Heart right ventricle (tissue), 16 donors: ENCODE data around the gene CCDC102B. TPM values are rescaled to one million over a fixed set of nuclear protein-coding genes. Genes with fewer than 3 reads are reported as not detected.

Source experiments
- ATAC-seq, 8 donors: fragments of 200-7000 bp; cut with Tn5 transposase; one replicate each; pipeline ENCODE4 v1.9.1; 2020; ENCODE audit warnings: mild to moderate bottlenecking in 8 of 8, moderate library complexity in 8 of 8, moderate number of reproducible peaks in 1 of 8
- DNase-seq, 2 donors: peaks; one replicate each; pipeline ENCODE4 v3.0.0-alpha.2; 2020
- H3K27ac ChIP-seq, 10 donors: fragments of 200-600 bp; sonication (generic) in 2 of 10; one replicate each; pipeline versions ENCODE4 v1.5.0 to v1.8.0; 2020 to 2022; ENCODE audit warnings: mild to moderate bottlenecking in 3 of 10
- H3K27me3 ChIP-seq, 7 donors: fragments of 200-600 bp; one replicate each; pipeline ENCODE4 v1.8.0; 2021 to 2022; ENCODE audit warnings: mild to moderate bottlenecking in 2 of 7
- H3K36me3 ChIP-seq, 9 donors: fragments of 200-600 bp; sonication (generic) in 1 of 9; one replicate each; pipeline versions ENCODE4 v1.5.0 to v1.8.0; 2020 to 2022; ENCODE audit warnings: mild to moderate bottlenecking in 2 of 9
- H3K4me1 ChIP-seq, 9 donors: fragments of 200-600 bp; sonication (generic) in 1 of 9; one replicate each; pipeline versions ENCODE4 v1.5.0 to v1.8.0; 2020 to 2022; ENCODE audit warnings: mild to moderate bottlenecking in 4 of 9
- H3K4me3 ChIP-seq, 10 donors: fragments of 200-600 bp; sonication (generic) in 2 of 10; one replicate each; pipeline versions ENCODE4 v1.5.0 to v1.8.0; 2020 to 2022; ENCODE audit warnings: mild to moderate bottlenecking in 7 of 10, moderate library complexity in 2 of 10
- H3K9me3 ChIP-seq, 11 donors: fragments of 200-600 bp in 10 of 11; sonication (generic) in 2 of 11; one replicate each; pipeline versions ENCODE4 v1.5.0 to v1.8.0; 2013 to 2022; ENCODE audit warnings: mild to moderate bottlenecking in 2 of 11, control low read depth in 1 of 11, moderate library complexity in 1 of 11
- CTCF ChIP-seq, 9 donors: fragments of 200-600 bp; sonication (generic) in 2 of 9; IDR thresholded peaks; one replicate each; pipeline versions ENCODE4 v1.5.0 to v1.8.0; 2021 to 2022; ENCODE audit warnings: antibody characterized with exemption in 9 of 9, mild to moderate bottlenecking in 5 of 9, moderate library complexity in 1 of 9
- whole genome bisulfite sequencing, 2 donors: extraction: QIAGEN DNeasy Blood & Tissue Kit; methylation state at CpG; one replicate each; pipeline ENCODE4 v1.1.7; 2013; ENCODE audit warnings: inconsistent platforms in 1 of 2; 5-methylcytosine and 5-hydroxymethylcytosine counted together
- intact Hi-C, 10 donors: fragments of 100-400 bp; cut with DNase I; formaldehyde crosslinking; loops; one replicate each; pipeline versions ENCODE4 v1.11.1 to v1.14.2; 2022
- polyA plus RNA-seq, 2 donors: library from polyadenylated mRNA; stranded (reverse); fragments of 200-250 nt; gene quantifications; one replicate each; pipeline ENCODE4 v1.2.3, GENCODE V29; 2013
- total RNA-seq, 10 donors: library from RNA; stranded (reverse); fragmentation: NEBNext Ultra II Directional in 3 of 10; extraction: Animal tissue kit (Norgen Biotek cat#: 25700) in 3 of 10; gene quantifications; one replicate each; pipeline versions ENCODE4 v1.2.1 to v1.2.4, GENCODE V29; 2021 to 2023
- donor health status: Arrhythmogenic right ventricular cardiomyopathy.
- donor health status: ischemic (EF 13 %, LVEDD 7.1; RV severe dilation, severe dysfunction).
- donor health status: healthy with polysubstance abuse.
- donor health status: DM: no; HTN: yes; CAD: no.
- donor health status: DM: no; HTN: no; CAD: no.
- donor health status: ischemic (EF 25% LVEDD 6.9; RV normal size, moderate dysfunction).
- donor health status: ischemic (EF 25% LVEDD 5.7; RV mildly dilated, moderate dysfunction).
- donor health status: healthy.
- donor health status: DM: yes; HTN: yes; CAD: no.
- donor health status: Ischemic cardiomyopathy.
- donor health status: ischemic (EF 35%, LVEDD 5.7; RV mildly dilated, moderate dysfunction).
- donor health status: nonischemic (EF 11% LVEDD 7.7; RV severe dilation, severe dysfunction).
- donor health status: DM: yes; HTN: yes; CAD: no.
- donor health status: PGD.
- donor health status: ischemic (EF 29% LVEDD 5.4; RV normal size, mild dysfunction).
- donor health status: nonischemic (EF 23%, LVEDD 6.1; RV moderate dilation, normal function).

Gene CCDC102B
- total and polyA plus RNA-seq, 12 donors, result 2.8 to 7.3 (median 5.8) TPM

GRCh38 chr18:68837665-68838451 lies 40.0 kb downstream of the CCDC102B start:
- no peak for DNase-seq
- H3K4me3 ChIP-seq, result no peak overlapping the region
- intact Hi-C loops, result no loop called here
- peaks cover 0 to 43% (median 0%) of the 10 kb centered on the region in 9 donors for H3K4me1 ChIP-seq
- H3K27me3 ChIP-seq, result no peaks in the 10 kb centered on the region
- no peak for TF ChIP-seq CTCF (IDR thresholded peaks at IDR 0.05)
- no peaks in the 10 kb centered on the region for H3K9me3 ChIP-seq
- H3K36me3 ChIP-seq, result no peaks in the 10 kb centered on the region
- no peak for ATAC-seq
- peak overlapping the region in 1 of 10 donors; percentile 17 for H3K27ac ChIP-seq
- 71 to 83% methylated on average over 7 of the region's 7 CpGs for WGBS, 2 donors

GRCh38 chr18:68839701-68840100 lies 41.8 kb downstream of the CCDC102B start:
- intact Hi-C loops, result loop anchor here in 2 of 10 donors (10.0 kb wide), 1 partner anchor 1245 kb away; no protein-coding TSS in a partner anchor
- H3K27me3 ChIP-seq, result no peaks in the 10 kb centered on the region
- no peaks in the 10 kb centered on the region for H3K36me3 ChIP-seq
- H3K4me3 ChIP-seq, result no peak overlapping the region
- DNase-seq, result no peak
- no peaks in the 10 kb centered on the region for H3K9me3 ChIP-seq
- peak overlapping the region in 1 of 10 donors; percentile 64 for H3K27ac ChIP-seq
- ATAC-seq, result no peak
- 77 to 80% methylated on average over 4 of the region's 4 CpGs for WGBS, 2 donors
- H3K4me1 ChIP-seq, result peaks cover 0 to 43% (median 0%) of the 10 kb centered on the region in 9 donors
- no peak for TF ChIP-seq CTCF (IDR thresholded peaks at IDR 0.05)

- no peaks in the 10 kb centered on the region for H3K27me3 ChIP-seq
- peak overlapping the region in 3 of 10 donors; percentile 5 to 64 (median 37) for H3K27ac ChIP-seq
- no peak overlapping the region for H3K4me3 ChIP-seq
- H3K36me3 ChIP-seq, result no peaks in the 10 kb centered on the region
- DNase-seq (peak in 1 of 2 donors; percentile 32), ATAC-seq (peak in 6 of 8 donors; percentile 33 to 70 (median 56))
- TF ChIP-seq CTCF (IDR thresholded peaks at IDR 0.05), result no peak
- H3K4me1 ChIP-seq, result peaks cover 0 to 43% (median 0%) of the 10 kb centered on the region in 9 donors
- WGBS, 2 donors, result 55 to 57% methylated on average over 7 of the region's 7 CpGs
- intact Hi-C loops, result loop anchor here in 2 of 10 donors (10.0 kb wide), 1 partner anchor 1244 kb away; no protein-coding TSS in a partner anchor
- H3K9me3 ChIP-seq, result no peaks in the 10 kb centered on the region
These were observed 42.8 kb downstream of the CCDC102B start for GRCh38 chr18:68840554-68841263.

GRCh38 chr18:68841301-68841700 lies 43.4 kb downstream of the CCDC102B start:
- Histone ChIP-seq H3K4me1 (peaks cover 0 to 43% (median 0%) of the 10 kb centered on the region in 9 donors), H3K36me3 (no peaks in the 10 kb centered on the region), H3K27me3 (no peaks in the 10 kb centered on the region), H3K9me3 (no peaks in the 10 kb centered on the region), H3K4me3 (no peak overlapping the region), H3K27ac (peak overlapping the region in 3 of 10 donors; percentile 5 to 64 (median 37))
- ATAC-seq (no peak), DNase-seq (no peak)
- intact Hi-C loops, result loop anchor here in 2 of 10 donors (10.0 kb wide), 1 partner anchor 1244 kb away; no protein-coding TSS in a partner anchor
- no peak for TF ChIP-seq CTCF (IDR thresholded peaks at IDR 0.05)
